Trophoblast cell (in vitro differentiated cells and primary cell): ENCODE measurements around the gene RADIL.

Source experiments
- DNase-seq, 2 donors: peaks; one replicate each; pipeline ENCODE4 v3.0.0-alpha.2; 2016
- H2AFZ ChIP-seq: 2 replicates; pipeline ENCODE4 v1.6.1; 2013; ENCODE audit warnings: low read length, moderate library complexity, mild to moderate bottlenecking; ENCODE audit not compliant: insufficient read depth, poor library complexity
- H2AK5ac ChIP-seq: 2 replicates; pipeline ENCODE4 v1.6.1; 2013; ENCODE audit warnings: mild to moderate bottlenecking, low read length
- H2BK120ac ChIP-seq: 2 replicates; pipeline ENCODE4 v1.6.1; 2013; ENCODE audit warnings: low read length, mild to moderate bottlenecking, moderate library complexity; ENCODE audit not compliant: insufficient read depth, poor library complexity
- H2BK12ac ChIP-seq: 2 replicates; pipeline ENCODE4 v1.6.1; 2013; ENCODE audit warnings: mild to moderate bottlenecking, low read length, moderate library complexity
- H2BK5ac ChIP-seq: 2 replicates; pipeline ENCODE4 v1.6.1; 2013; ENCODE audit warnings: low read length, low read depth, moderate library complexity, mild to moderate bottlenecking; ENCODE audit not compliant: poor library complexity
- H3K14ac ChIP-seq: 2 replicates; pipeline ENCODE4 v1.6.1; 2013; ENCODE audit warnings: mild to moderate bottlenecking, low read length
- H3K18ac ChIP-seq: 2 replicates; pipeline ENCODE4 v1.6.1; 2013; ENCODE audit warnings: mild to moderate bottlenecking, low read length
- H3K23ac ChIP-seq: 2 replicates; pipeline ENCODE4 v1.6.1; 2013; ENCODE audit warnings: low read length
- H3K27ac ChIP-seq: 2 replicates; pipeline ENCODE4 v1.5.1; 2013; ENCODE audit warnings: low read depth, mild to moderate bottlenecking, inconsistent platforms, low read length, moderate library complexity
- H3K27me3 ChIP-seq: 2 replicates; pipeline ENCODE4 v1.6.1; 2013; ENCODE audit warnings: inconsistent platforms, mild to moderate bottlenecking, low read length, moderate library complexity; ENCODE audit not compliant: insufficient read depth
- H3K36me3 ChIP-seq, 2 experiments: 1 replicate in 1 of 2; 2 replicates in 1 of 2; pipeline ENCODE4 v1.6.1; 2013; ENCODE audit warnings: low read length in 2 of 2, mild to moderate bottlenecking in 2 of 2, moderate library complexity in 1 of 2; ENCODE audit not compliant: insufficient read depth in 2 of 2, control insufficient read depth in 1 of 2
- H3K4ac ChIP-seq: 2 replicates; pipeline ENCODE4 v1.6.1; 2013; ENCODE audit warnings: low read depth, mild to moderate bottlenecking, low read length, moderate library complexity
- H3K4me1 ChIP-seq, 2 experiments: 1 replicate in 1 of 2; 2 replicates in 1 of 2; pipeline ENCODE4 v1.6.1; 2013; ENCODE audit warnings: low read length in 2 of 2, mild to moderate bottlenecking in 2 of 2, moderate library complexity in 1 of 2; ENCODE audit not compliant: insufficient read depth in 2 of 2, control insufficient read depth in 1 of 2
- H3K4me2 ChIP-seq: 2 replicates; pipeline ENCODE4 v1.6.1; 2013; ENCODE audit warnings: inconsistent platforms, mild to moderate bottlenecking, low read length, moderate library complexity
- H3K4me3 ChIP-seq: 2 replicates; pipeline ENCODE4 v1.5.1; 2013; ENCODE audit warnings: mild to moderate bottlenecking, low read depth, low read length, inconsistent platforms
- H3K79me1 ChIP-seq: one replicate; pipeline ENCODE4 v1.6.1; 2013; ENCODE audit warnings: low read length
- H3K79me2 ChIP-seq: 2 replicates; pipeline ENCODE4 v1.6.1; 2013; ENCODE audit warnings: low read length, mild to moderate bottlenecking; ENCODE audit not compliant: control insufficient read depth, insufficient read depth, poor library complexity
- H3K9ac ChIP-seq: 2 replicates; pipeline ENCODE4 v1.6.1; 2013; ENCODE audit warnings: mild to moderate bottlenecking, low read length
- H3K9me3 ChIP-seq: 2 replicates; pipeline ENCODE4 v1.6.1; 2013; ENCODE audit warnings: low read depth, mild to moderate bottlenecking, control low read depth, inconsistent platforms, low read length; ENCODE audit not compliant: insufficient read depth
- H4K12ac ChIP-seq: 2 replicates; pipeline ENCODE4 v1.6.1; 2013; ENCODE audit warnings: low read depth, mild to moderate bottlenecking, low read length, moderate library complexity
- H4K8ac ChIP-seq: 2 replicates; pipeline ENCODE4 v1.6.1; 2013; ENCODE audit warnings: low read depth, mild to moderate bottlenecking, low read length, moderate library complexity
- H4K91ac ChIP-seq: one replicate; pipeline ENCODE4 v1.6.1; 2013; ENCODE audit warnings: low read depth, mild to moderate bottlenecking, low read length, moderate library complexity
- WGBS: extraction: QIAGEN DNeasy Blood & Tissue Kit; methylation state at CpG from one replicate; pipeline ENCODE4 v1.1.7; 2013; ENCODE audit warnings: missing lambda C conversion rate; ENCODE audit not compliant: insufficient read length, insufficient coverage; ENCODE audit errors: extremely low coverage; 5-methylcytosine and 5-hydroxymethylcytosine counted together

Gene RADIL

GRCh38 chr7:4878336-4879335 is 4.9 kb downstream of the RADIL start:
- WGBS: no CpG with 5 or more reads among the region's 45 CpGs

GRCh38 chr7:4876586-4876985 is 6.9 kb downstream of the RADIL start:
- Histone ChIP-seq H3K27ac (no peak overlapping the region), H3K14ac (no peak overlapping the region), H3K18ac (no peak overlapping the region), H3K9ac (no peak overlapping the region), H3K9me3 (peaks cover 4% of the 10 kb centered on the region), H3K36me3 (no peaks in the 10 kb centered on the region), H2AK5ac (no peak overlapping the region), H3K4me1 (peaks cover 13 to 15% of the 10 kb centered on the region in 2 experiments), H3K4ac (no peak overlapping the region), H3K79me1 (no peaks in the 10 kb centered on the region), H4K91ac (no peak overlapping the region), H2BK120ac (no peak overlapping the region), H3K4me3 (no peak overlapping the region), H3K4me2 (no peak overlapping the region), H3K27me3 (no peaks in the 10 kb centered on the region), H2AFZ (no peak overlapping the region), H4K12ac (no peak overlapping the region), H3K79me2 (no peaks in the 10 kb centered on the region), H3K23ac (no peak overlapping the region), H2BK12ac (no peak overlapping the region), H4K8ac (no peak overlapping the region), H2BK5ac (no peak overlapping the region)
- WGBS: no CpG with 5 or more reads among the region's 18 CpGs
- no peak for DNase-seq

More at GRCh38 chr7:4878336-4879335, 4.9 kb downstream of the RADIL start:
- no peaks in the 10 kb centered on the region for H3K36me3 ChIP-seq
- H2BK12ac ChIP-seq: no peak overlapping the region
- no peak overlapping the region for H3K14ac ChIP-seq
- H3K9me3 ChIP-seq: peaks cover 2% of the 10 kb centered on the region
- no peak overlapping the region for H3K4me2 ChIP-seq
- no peak overlapping the region for H3K23ac ChIP-seq
- H3K27ac ChIP-seq: no peak overlapping the region
- H3K4me3 ChIP-seq: no peak overlapping the region
- peak; percentile 42 to 76 for DNase-seq
- H4K91ac ChIP-seq: no peak overlapping the region
- peaks cover 2% of the 10 kb centered on the region for H3K79me2 ChIP-seq
- no peak overlapping the region for H2BK5ac ChIP-seq
- H3K9ac ChIP-seq: no peak overlapping the region
- H2BK120ac ChIP-seq: no peak overlapping the region
- peaks cover 5% of the 10 kb centered on the region for H3K27me3 ChIP-seq
- no peaks in the 10 kb centered on the region for H3K79me1 ChIP-seq
- H4K12ac ChIP-seq: no peak overlapping the region
- no peak overlapping the region for H3K4ac ChIP-seq
- no peak overlapping the region for H4K8ac ChIP-seq
- H3K4me1 ChIP-seq: peaks cover 9 to 13% of the 10 kb centered on the region in 2 experiments
- no peak overlapping the region for H3K18ac ChIP-seq
- H2AFZ ChIP-seq: no peak overlapping the region
- no peak overlapping the region for H2AK5ac ChIP-seq

- no peak overlapping the region for H3K18ac ChIP-seq
- no peak overlapping the region for H4K12ac ChIP-seq
- no peaks in the 10 kb centered on the region for H3K79me2 ChIP-seq
- DNase-seq: no peak
- H3K36me3 ChIP-seq: no peaks in the 10 kb centered on the region
- H2BK5ac ChIP-seq: no peak overlapping the region
- H4K91ac ChIP-seq: no peak overlapping the region
- no peak overlapping the region for H4K8ac ChIP-seq
- H3K27ac ChIP-seq: no peak overlapping the region
- H3K4me2 ChIP-seq: no peak overlapping the region
- H2AFZ ChIP-seq: no peak overlapping the region
- H3K4me3 ChIP-seq: no peak overlapping the region
- no peak overlapping the region for H2BK12ac ChIP-seq
- H3K9ac ChIP-seq: no peak overlapping the region
- peaks cover 4% of the 10 kb centered on the region for H3K9me3 ChIP-seq
- H3K4me1 ChIP-seq: peaks cover 16 to 20% of the 10 kb centered on the region in 2 experiments
- WGBS: no CpG with 5 or more reads among the region's 15 CpGs
- H3K27me3 ChIP-seq: no peaks in the 10 kb centered on the region
- H2BK120ac ChIP-seq: no peak overlapping the region
- no peak overlapping the region for H3K23ac ChIP-seq
- no peaks in the 10 kb centered on the region for H3K79me1 ChIP-seq
- no peak overlapping the region for H3K14ac ChIP-seq
- H3K4ac ChIP-seq: no peak overlapping the region
- H2AK5ac ChIP-seq: no peak overlapping the region
Measured at GRCh38 chr7:4875391-4875790, 8.1 kb downstream of the RADIL start.

GRCh38 chr7:4873071-4873944 is 10.2 kb downstream of the RADIL start:
- Histone ChIP-seq H4K12ac (no peak overlapping the region), H3K79me2 (no peaks in the 10 kb centered on the region)

More at GRCh38 chr7:4873071-4873944, 10.2 kb downstream of the RADIL start:
- Histone ChIP-seq H3K27ac (no peak overlapping the region), H4K91ac (no peak overlapping the region), H2BK120ac (no peak overlapping the region), H3K4me1 (peaks cover 16 to 20% of the 10 kb centered on the region in 2 experiments), H3K27me3 (no peaks in the 10 kb centered on the region), H2AK5ac (no peak overlapping the region), H3K23ac (no peak overlapping the region), H3K4me2 (peak overlapping the region; percentile 2), H4K8ac (no peak overlapping the region), H2AFZ (no peak overlapping the region), H3K79me1 (no peaks in the 10 kb centered on the region), H3K9ac (no peak overlapping the region), H3K4ac (no peak overlapping the region), H2BK5ac (no peak overlapping the region), H3K4me3 (no peak overlapping the region), H3K18ac (no peak overlapping the region), H3K14ac (no peak overlapping the region), H3K36me3 (no peaks in the 10 kb centered on the region), H2BK12ac (no peak overlapping the region), H3K9me3 (peaks cover 4% of the 10 kb centered on the region)
- WGBS: no CpG with 5 or more reads among the region's 31 CpGs
- no peak for DNase-seq
